ENCODE results near the gene DLGAP1.
"Not testable (repeated sequence)": the region's sequence is repeated elsewhere in the genome, so short reads cannot be mapped to it uniquely, and the experiment has no call there.

DLGAP1 gene

GRCh38 chr18:4391859-4392258 is 63.2 kb downstream of the DLGAP1 start:
- no peak for DNase-seq (ENCODE audit: low read depth, low spot score)

- no peak for DNase-seq (ENCODE audit: low read depth, low spot score)
These were observed 69.2 kb downstream of the DLGAP1 start for GRCh38 chr18:4385876-4386275.

- DNase-seq (ENCODE audit: low read depth, low spot score): no peak
These were observed 70.2 kb downstream of the DLGAP1 start for GRCh38 chr18:4384932-4385331.

GRCh38 chr18:4374564-4374963 is 80.5 kb downstream of the DLGAP1 start:
- no peak for DNase-seq (ENCODE audit: low read depth, low spot score)

- DNase-seq (ENCODE audit: low read depth, low spot score): no peak
These were observed 85.4 kb downstream of the DLGAP1 start for GRCh38 chr18:4369705-4370104.

- DNase-seq (ENCODE audit: low read depth, low spot score): no peak
These were observed 94.8 kb downstream of the DLGAP1 start for GRCh38 chr18:4360221-4360715.

- no peak for DNase-seq (ENCODE audit: low read depth, low spot score)
These were observed 96.5 kb downstream of the DLGAP1 start for GRCh38 chr18:4358618-4359017.

GRCh38 chr18:4357579-4357978 is 97.5 kb downstream of the DLGAP1 start:
- no peak for DNase-seq (ENCODE audit: low read depth, low spot score)

GRCh38 chr18:4356929-4357328 is 98.2 kb downstream of the DLGAP1 start:
- DNase-seq (ENCODE audit: low read depth, low spot score): no peak

GRCh38 chr18:4353853-4354418 is 101.2 kb downstream of the DLGAP1 start:
- no peak for DNase-seq (ENCODE audit: low read depth, low spot score)

- no peak for DNase-seq (ENCODE audit: low read depth, low spot score)
These were observed 102.2 kb downstream of the DLGAP1 start for GRCh38 chr18:4352746-4353551.

GRCh38 chr18:4351005-4351404 is 104.1 kb downstream of the DLGAP1 start:
- no peak for DNase-seq (ENCODE audit: low read depth, low spot score)

- no peak for DNase-seq (ENCODE audit: low read depth, low spot score)
These were observed 119.7 kb downstream of the DLGAP1 start for GRCh38 chr18:4335386-4335785.

GRCh38 chr18:4333043-4333442 is 122.1 kb downstream of the DLGAP1 start:
- no peak for DNase-seq (ENCODE audit: low read depth, low spot score)

- DNase-seq (ENCODE audit: low read depth, low spot score): no peak
These were observed 135.1 kb downstream of the DLGAP1 start for GRCh38 chr18:4319738-4320677.

GRCh38 chr18:4318311-4318710 is 136.8 kb downstream of the DLGAP1 start:
- DNase-seq (ENCODE audit: low read depth, low spot score): no peak

- DNase-seq (ENCODE audit: low read depth, low spot score): not testable (repeated sequence)
These were observed 143.2 kb downstream of the DLGAP1 start for GRCh38 chr18:4311945-4312344.

- DNase-seq (ENCODE audit: low read depth, low spot score): no peak
These were observed 144.0 kb downstream of the DLGAP1 start for GRCh38 chr18:4311136-4311535.

GRCh38 chr18:4309227-4309626 is 145.9 kb downstream of the DLGAP1 start:
- DNase-seq (ENCODE audit: low read depth, low spot score): no peak

- DNase-seq (ENCODE audit: low read depth, low spot score): no peak
These were observed 146.5 kb downstream of the DLGAP1 start for GRCh38 chr18:4308576-4308975.

- no peak for DNase-seq (ENCODE audit: low read depth, low spot score)
These were observed 155.7 kb downstream of the DLGAP1 start for GRCh38 chr18:4299395-4299794.

- no peak for DNase-seq (ENCODE audit: low read depth, low spot score)
These were observed 161.8 kb downstream of the DLGAP1 start for GRCh38 chr18:4293337-4293736.

Data from activated CD4-positive, CD25-positive, alpha-beta regulatory T cell treated with anti-CD3 and anti-CD28 coated beads, Interleukin-2, amount 50 U/mL, for 16 hours (primary cell).